Heart left ventricle (tissue), 16 donors: ENCODE data around the gene CPLX1. TPM values are rescaled to one million over a fixed set of nuclear protein-coding genes. Genes with fewer than 3 reads are reported as not detected.
A peak's percentile ranks its signal among the peaks of the same experiment; 100 is the strongest.

Experiments
- ATAC-seq, 4 donors: fragments of 200-7000 bp; cut with Tn5 transposase; one replicate each; pipeline ENCODE4 v1.9.1; 2020 to 2022; ENCODE audit warnings: moderate library complexity in 4 of 4, mild to moderate bottlenecking in 3 of 4, moderate number of reproducible peaks in 1 of 4
- DNase-seq, 5 donors: peaks; one replicate each; pipeline ENCODE4 v3.0.0-alpha.2; 2020
- H3K27ac ChIP-seq, 12 donors: fragments of 200-600 bp; sonication (generic) in 4 of 12; one replicate each; pipeline versions ENCODE4 v1.5.0 to v1.8.0; 2016 to 2022; ENCODE audit warnings: mild to moderate bottlenecking in 2 of 12
- H3K27me3 ChIP-seq, 9 donors: fragments of 200-600 bp; sonication (generic) in 2 of 9; one replicate each; pipeline versions ENCODE4 v1.5.1 to v1.8.0; 2016 to 2022; ENCODE audit warnings: mild to moderate bottlenecking in 3 of 9
- H3K36me3 ChIP-seq, 9 donors: fragments of 200-600 bp; sonication (generic) in 2 of 9; one replicate each; pipeline versions ENCODE4 v1.5.0 to v1.8.0; 2018 to 2022; ENCODE audit warnings: mild to moderate bottlenecking in 2 of 9
- H3K4me1 ChIP-seq, 12 donors: fragments of 200-600 bp; sonication (generic) in 4 of 12; one replicate each; pipeline versions ENCODE4 v1.5.0 to v1.8.0; 2016 to 2022; ENCODE audit warnings: mild to moderate bottlenecking in 3 of 12
- H3K4me3 ChIP-seq, 12 donors: fragments of 200-600 bp; sonication (generic) in 4 of 12; one replicate each; pipeline versions ENCODE4 v1.5.0 to v1.8.0; 2017 to 2022; ENCODE audit warnings: mild to moderate bottlenecking in 9 of 12, moderate library complexity in 4 of 12
- H3K9me3 ChIP-seq, 12 donors: fragments of 200-600 bp; sonication (generic) in 4 of 12; one replicate each; pipeline versions ENCODE4 v1.5.0 to v1.8.0; 2016 to 2022; ENCODE audit warnings: mild to moderate bottlenecking in 1 of 12
- CTCF ChIP-seq, 12 donors: fragments of 200-600 bp; sonication (generic) in 4 of 12; IDR thresholded peaks; one replicate each; pipeline versions ENCODE4 v1.5.0 to v1.8.0; 2018 to 2022; ENCODE audit warnings: antibody characterized with exemption in 12 of 12, mild to moderate bottlenecking in 5 of 12
- POLR2A ChIP-seq, 2 donors: fragments of 450-650 bp; IDR thresholded peaks; one replicate each; pipeline ENCODE4 v1.6.1; 2017; ENCODE audit warnings: antibody characterized with exemption in 2 of 2, mild to moderate bottlenecking in 2 of 2, moderate library complexity in 2 of 2
- WGBS, 4 donors: extraction: QIAGEN DNeasy Blood & Tissue Kit in 2 of 4; methylation state at CpG; one replicate each; pipeline versions ENCODE4 v1.1.5 to v1.1.7; 2013 to 2018; 5-methylcytosine and 5-hydroxymethylcytosine counted together
- intact Hi-C, 10 donors: fragments of 100-400 bp; cut with DNase I; formaldehyde crosslinking; loops; one replicate each; pipeline versions ENCODE4 v1.11.1 to v1.14.2; 2022
- polyA plus RNA-seq, 2 donors: library from polyadenylated mRNA; stranded (reverse); fragments of 200-250 nt; gene quantifications; one replicate each; pipeline ENCODE4 v1.2.3, GENCODE V29; 2013
- total RNA-seq, 9 donors: library from RNA; depleted of rRNA in 2 of 9; stranded (reverse); fragments of >200 nt in 2 of 9; fragmentation: NEBNext Ultra II Directional in 3 of 9; extraction: Animal tissue kit (Norgen Biotek cat#: 25700) in 3 of 9; gene quantifications; one replicate each; pipeline versions ENCODE4 v1.1.0 to v1.2.4, GENCODE V29; 2016 to 2023
- donor health status: ischemic (EF 13 %, LVEDD 7.1; RV severe dilation, severe dysfunction).
- donor health status: healthy with polysubstance abuse.
- donor health status: DM: no; HTN: yes; CAD: no.
- donor health status: DM: no; HTN: no; CAD: no.
- donor health status: ischemic (EF 25% LVEDD 6.9; RV normal size, moderate dysfunction).
- donor health status: ischemic (EF 25% LVEDD 5.7; RV mildly dilated, moderate dysfunction).
- donor health status: healthy.
- donor health status: DM: yes; HTN: yes; CAD: no.
- donor health status: ischemic (EF 35%, LVEDD 5.7; RV mildly dilated, moderate dysfunction).
- donor health status: nonischemic (EF 11% LVEDD 7.7; RV severe dilation, severe dysfunction).
- donor health status: DM: yes; HTN: yes; CAD: no.
- donor health status: PGD.
- donor health status: ischemic (EF 29% LVEDD 5.4; RV normal size, mild dysfunction).
- donor health status: nonischemic (EF 23%, LVEDD 6.1; RV moderate dilation, normal function).

Gene CPLX1
- total and polyA plus RNA-seq, 11 donors = 0.75 to 7.0 (median 3.3) TPM

DNA sequence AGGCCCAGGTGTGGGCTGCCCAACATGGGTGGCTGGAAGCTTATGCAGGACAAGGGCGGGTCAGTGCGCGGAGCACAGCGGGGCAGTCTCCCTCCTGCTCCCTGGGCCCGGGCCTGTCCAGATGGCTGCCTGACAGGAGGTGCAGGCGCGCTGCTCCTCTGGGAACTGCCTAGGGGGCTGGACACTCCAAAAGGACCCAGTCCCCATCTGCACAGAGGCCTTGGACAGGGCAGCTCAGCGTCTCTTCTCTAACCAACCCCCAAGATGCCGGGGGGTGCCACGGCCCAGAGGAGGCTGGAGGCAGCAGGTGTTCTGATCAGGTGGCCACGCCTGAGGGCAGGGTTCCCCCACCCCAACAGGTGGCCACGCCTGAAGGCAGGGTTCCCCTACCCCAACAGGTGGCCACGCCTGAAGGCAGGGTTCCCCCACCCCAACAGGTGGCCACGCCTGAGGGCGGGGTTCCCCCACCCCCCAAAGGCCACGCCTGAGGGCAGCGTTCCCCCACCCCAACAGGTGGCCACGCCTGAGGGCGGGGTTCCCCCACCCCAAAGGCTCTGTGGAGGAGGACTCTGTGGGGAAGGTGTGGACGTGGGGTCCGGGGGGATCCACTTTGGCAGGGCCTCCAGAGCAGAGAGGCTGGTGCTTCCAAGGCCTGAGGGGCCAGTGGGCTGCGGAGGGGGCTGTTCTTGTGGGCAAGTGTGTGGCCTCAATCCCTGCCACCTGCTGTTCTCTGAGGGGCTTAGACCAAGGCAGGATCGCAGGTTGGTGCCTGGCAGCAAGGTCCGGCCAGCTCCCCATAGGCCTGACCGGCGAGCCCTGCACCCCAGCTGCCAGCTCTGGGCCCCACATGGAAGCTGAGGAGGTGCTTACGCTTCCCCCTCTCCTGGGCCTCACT lies 36.1 kb downstream of the CPLX1 start:
- no peak for TF ChIP-seq POLR2A (IDR thresholded peaks at IDR 0.05)
- no peak for TF ChIP-seq CTCF (IDR thresholded peaks at IDR 0.05)
- DNase-seq = no peak
- intact Hi-C loops = loop anchor here in 2 of 10 donors (10.0 kb wide), 2 partner anchors 145 to 195 kb away; partner anchors contain the start of genes GAK (in 1 of the 2), IDUA (in 1 of the 2) and TMEM175 (in 1 of the 2)
- ATAC-seq = no peak
- Histone ChIP-seq H3K36me3 (no peaks in the 10 kb centered on the region), H3K9me3 (no peaks in the 10 kb centered on the region), H3K4me3 (no peak overlapping the region), H3K4me1 (peaks cover 7 to 40% (median 20%) of the 10 kb centered on the region in 12 donors), H3K27me3 (peaks cover 36 to 83% (median 55%) of the 10 kb centered on the region in 9 donors), H3K27ac (no peak overlapping the region)
- WGBS, 4 donors = 89 to 98% (median 94%) methylated on average over 6 to 27 of the region's 27 CpGs

GRCh38 chr4:788636-789297 lies 37.2 kb downstream of the CPLX1 start:
- no peaks in the 10 kb centered on the region for H3K9me3 ChIP-seq
- H3K27ac ChIP-seq = no peak overlapping the region
- peak in 1 of 4 donors; percentile 12 for ATAC-seq
- no peak overlapping the region for H3K4me3 ChIP-seq
- intact Hi-C loops = loop anchor here in 2 of 10 donors (10.0 kb wide), 2 partner anchors 146 to 196 kb away; partner anchors contain the start of genes GAK (in 1 of the 2), IDUA (in 1 of the 2) and TMEM175 (in 1 of the 2)
- peaks cover 6 to 37% (median 18%) of the 10 kb centered on the region in 12 donors for H3K4me1 ChIP-seq
- H3K36me3 ChIP-seq = no peaks in the 10 kb centered on the region
- peaks cover 28 to 76% (median 45%) of the 10 kb centered on the region in 9 donors for H3K27me3 ChIP-seq
- TF ChIP-seq POLR2A (IDR thresholded peaks at IDR 0.05) = no peak
- no peak for TF ChIP-seq CTCF (IDR thresholded peaks at IDR 0.05)
- peak in 1 of 5 donors; percentile 77 for DNase-seq
- WGBS, 4 donors = 52 to 61% (median 55%) methylated on average over 17 to 18 of the region's 18 CpGs

DNA sequence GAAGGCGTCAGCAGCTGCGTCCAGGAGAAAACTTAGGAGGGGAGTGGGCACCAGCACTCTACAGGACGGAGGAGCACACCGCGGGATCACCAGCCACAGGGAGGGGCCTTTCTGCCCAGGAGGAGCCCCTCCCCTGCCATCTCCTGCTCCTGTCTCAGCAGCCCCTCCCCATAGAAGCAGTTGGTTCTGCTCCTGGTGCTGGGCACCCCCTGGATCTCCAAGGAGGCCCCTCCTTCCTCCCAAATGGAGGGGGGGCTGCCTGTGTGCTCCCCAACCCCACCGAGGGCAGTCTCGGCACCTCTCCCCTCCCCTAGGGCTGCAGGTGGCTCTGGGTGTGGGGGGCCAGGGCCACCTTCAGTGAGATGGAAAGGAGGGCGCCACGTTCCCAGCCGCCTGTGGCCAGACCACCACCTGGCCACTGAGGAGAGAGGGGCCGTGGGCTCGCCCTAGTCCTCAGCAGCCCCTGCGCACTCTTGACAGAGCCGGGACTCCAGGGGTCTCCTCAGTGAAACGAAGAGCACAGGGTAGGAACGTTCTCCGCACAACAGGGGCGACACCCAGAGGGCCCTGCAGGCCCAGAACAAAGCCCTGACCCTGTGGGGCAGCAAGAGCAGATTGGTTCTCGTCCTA lies 37.8 kb downstream of the CPLX1 start:
- Histone ChIP-seq H3K27ac (peak overlapping the region in 2 of 12 donors; percentile 74 to 77), H3K4me3 (no peak overlapping the region), H3K9me3 (no peaks in the 10 kb centered on the region), H3K27me3 (peaks cover 27 to 70% (median 39%) of the 10 kb centered on the region in 9 donors), H3K36me3 (no peaks in the 10 kb centered on the region), H3K4me1 (peaks cover 6 to 41% (median 18%) of the 10 kb centered on the region in 12 donors)
- intact Hi-C loops = loop anchor here in 2 of 10 donors (10.0 kb wide), 2 partner anchors 147 to 197 kb away; partner anchors contain the start of genes GAK (in 1 of the 2), IDUA (in 1 of the 2) and TMEM175 (in 1 of the 2)
- 83 to 89% (median 89%) methylated on average over 10 to 19 of the region's 19 CpGs for WGBS, 4 donors
- ATAC-seq (no peak), DNase-seq (peak in 1 of 5 donors; percentile 33)
- TF ChIP-seq POLR2A (IDR thresholded peaks at IDR 0.05) = no peak
- no peak for TF ChIP-seq CTCF (IDR thresholded peaks at IDR 0.05)
